Smooth muscle cell (in vitro differentiated cells): Measurements from ENCODE around the gene TNIK. TPM values are rescaled to one million over a fixed set of nuclear protein-coding genes. Genes with fewer than 3 reads are reported as not detected.

Source experiments
- DNase-seq: peaks from one replicate; lab custom pipeline; 2025; ENCODE audit not compliant: unreplicated experiment; lab: John Stamatoyannopoulos, UW
- H2AFZ ChIP-seq: fragments of 200-600 bp; sonication (generic); 2 replicates; pipeline ENCODE4 v1.6.0; 2016; ENCODE audit warnings: antibody characterized with exemption, low read depth, mild to moderate bottlenecking
- H3F3A ChIP-seq: fragments of 200-600 bp; sonication (generic); 2 replicates; pipeline ENCODE4 v1.6.0; 2017; ENCODE audit warnings: antibody characterized with exemption, low read depth
- H3K27ac ChIP-seq: fragments of 200-600 bp; sonication (generic); 2 replicates; pipeline ENCODE4 v1.5.1; 2016; ENCODE audit warnings: low read depth, mild to moderate bottlenecking
- H3K27me3 ChIP-seq: fragments of 200-600 bp; sonication (generic); 2 replicates; pipeline ENCODE4 v1.6.1; 2016; ENCODE audit warnings: low read depth, mild to moderate bottlenecking
- H3K36me3 ChIP-seq: fragments of 200-600 bp; sonication (generic); 2 replicates; pipeline ENCODE4 v1.5.1; 2016; ENCODE audit warnings: low read depth
- H3K4me1 ChIP-seq: fragments of 200-600 bp; sonication (generic); 2 replicates; pipeline ENCODE4 v1.5.1; 2016; ENCODE audit warnings: low read depth
- H3K4me2 ChIP-seq: fragments of 200-600 bp; sonication (generic); 2 replicates; pipeline ENCODE4 v1.6.0; 2016; ENCODE audit warnings: mild to moderate bottlenecking
- H3K4me3 ChIP-seq: fragments of 200-600 bp; sonication (generic); 2 replicates; pipeline ENCODE4 v1.5.1; 2016; ENCODE audit warnings: mild to moderate bottlenecking
- H3K79me2 ChIP-seq: fragments of 200-600 bp; sonication (generic); 2 replicates; pipeline ENCODE4 v1.6.0; 2016; ENCODE audit warnings: low read depth, mild to moderate bottlenecking
- H3K9ac ChIP-seq: fragments of 200-600 bp; sonication (generic); 2 replicates; pipeline ENCODE4 v1.6.0; 2016; ENCODE audit warnings: low read depth
- H3K9me3 ChIP-seq: fragments of 200-600 bp; sonication (generic); replicated peaks from 2 replicates; pipeline ENCODE4 v1.5.1; 2016; ENCODE audit warnings: low read depth
- H4K20me1 ChIP-seq: fragments of 200-600 bp; sonication (generic); 2 replicates; pipeline ENCODE4 v1.6.0; 2016; ENCODE audit warnings: low read depth
- CTCF ChIP-seq: fragments of 200-600 bp; sonication (generic); IDR thresholded peaks from 2 replicates; pipeline ENCODE4 v1.5.1; 2017; ENCODE audit warnings: borderline replicate concordance, mild to moderate bottlenecking, antibody characterized with exemption; ENCODE audit not compliant: insufficient read depth, poor library complexity, severe bottlenecking
- WGBS: methylation state at CpG from one replicate; pipeline ENCODE4 v1.1.7; 2016; ENCODE audit warnings: low lambda C conversion rate; 5-methylcytosine and 5-hydroxymethylcytosine counted together
- polyA plus RNA-seq: library from polyadenylated mRNA; unstranded; fragments of >200 nt; fragmentation: Nextera tagmentation; extraction: Ambion mirVana; gene quantifications from 2 replicates; pipeline ENCODE4 v1.2.1, GENCODE V29; 2016
- total RNA-seq: library from RNA; depleted of rRNA; stranded (reverse); fragments of >200 nt; gene quantifications from 2 replicates; pipeline ENCODE4 v1.2.3, GENCODE V29; 2014

The TNIK gene
- total and polyA plus RNA-seq, 2 experiments from 2014 or later = 10.4 to 12.5 TPM

GRCh38 chr3:171352387-171352935 lies 107.7 kb downstream of the TNIK start:
- H3K9me3 ChIP-seq = no peaks in the 10 kb centered on the region
- WGBS = 77% methylated on average over 2 of the region's 2 CpGs
- TF ChIP-seq CTCF = no peak
- no peak for DNase-seq
- H3K4me3 ChIP-seq = no peak overlapping the region
- H3K4me1 ChIP-seq = peaks cover 18% of the 10 kb centered on the region
- peak overlapping the region; percentile 71 for H3K27ac ChIP-seq
- no peak overlapping the region for H3K9ac ChIP-seq
- H4K20me1 ChIP-seq = peaks cover 14% of the 10 kb centered on the region
- H3F3A ChIP-seq = peaks cover 7% of the 10 kb centered on the region
- H3K36me3 ChIP-seq = no peaks in the 10 kb centered on the region
- H3K4me2 ChIP-seq = no peak overlapping the region
- peaks cover 13% of the 10 kb centered on the region for H3K79me2 ChIP-seq
- H2AFZ ChIP-seq = no peak overlapping the region
- no peaks in the 10 kb centered on the region for H3K27me3 ChIP-seq

- no peak overlapping the region for H3K9ac ChIP-seq
- peaks cover 14% of the 10 kb centered on the region for H4K20me1 ChIP-seq
- H3K27ac ChIP-seq = peak overlapping the region; percentile 71
- no peaks in the 10 kb centered on the region for H3K9me3 ChIP-seq
- peaks cover 11% of the 10 kb centered on the region for H3K79me2 ChIP-seq
- peaks cover 24% of the 10 kb centered on the region for H3K4me1 ChIP-seq
- no peak overlapping the region for H3K4me3 ChIP-seq
- no peaks in the 10 kb centered on the region for H3K36me3 ChIP-seq
- no peak for DNase-seq
- no peak overlapping the region for H2AFZ ChIP-seq
- WGBS = 79% methylated on average over 1 of the region's 1 CpG
- no peak for TF ChIP-seq CTCF
- no peaks in the 10 kb centered on the region for H3K27me3 ChIP-seq
- peaks cover 10% of the 10 kb centered on the region for H3F3A ChIP-seq
- H3K4me2 ChIP-seq = no peak overlapping the region
These were observed 108.5 kb downstream of the TNIK start for GRCh38 chr3:171351676-171352075.

- Histone ChIP-seq H3K4me1 (peaks cover 24% of the 10 kb centered on the region), H3K27me3 (no peaks in the 10 kb centered on the region)
These were observed 109.8 kb downstream of the TNIK start for GRCh38 chr3:171350364-171350763.

More at GRCh38 chr3:171350364-171350763, 109.8 kb downstream of the TNIK start:
- H3K27ac ChIP-seq = no peak overlapping the region
- H3K36me3 ChIP-seq = no peaks in the 10 kb centered on the region
- DNase-seq = no peak
- H3K4me3 ChIP-seq = no peak overlapping the region
- TF ChIP-seq CTCF = no peak
- H3K79me2 ChIP-seq = peaks cover 10% of the 10 kb centered on the region
- H3K9ac ChIP-seq = no peak overlapping the region
- no peak overlapping the region for H2AFZ ChIP-seq
- peaks cover 14% of the 10 kb centered on the region for H4K20me1 ChIP-seq
- H3K4me2 ChIP-seq = no peak overlapping the region
- H3F3A ChIP-seq = peaks cover 18% of the 10 kb centered on the region
- H3K9me3 ChIP-seq = no peaks in the 10 kb centered on the region
